ENCODE results near the gene MROH9.

MROH9 gene

DNA sequence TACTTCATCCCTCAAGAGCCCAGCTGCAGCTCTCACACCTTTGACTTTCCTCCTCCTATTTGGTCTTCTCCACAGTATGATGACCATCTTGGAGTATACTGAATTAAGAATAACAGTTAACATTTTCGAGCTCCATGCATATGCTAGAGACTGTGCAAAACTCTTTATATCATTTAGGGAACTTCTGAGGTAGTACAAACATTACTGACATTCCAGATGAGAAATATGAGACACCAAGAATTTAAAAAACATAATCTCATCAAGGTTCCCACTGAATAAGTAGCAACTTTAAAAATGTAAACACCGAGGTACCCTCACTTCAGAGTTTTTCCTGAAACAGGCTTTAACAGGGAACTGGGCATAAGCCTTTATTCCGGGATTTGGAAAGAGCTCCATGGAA is 178.0 kb downstream of the MROH9 start:
- Histone ChIP-seq H3K9me2 (replicated peaks; ENCODE audit: insufficient read depth, low read length) (no peaks in the 10 kb centered on the region), H3K79me2 (ENCODE audit: insufficient read depth, low read length) (no peaks in the 10 kb centered on the region), H2AFZ (ENCODE audit: low read depth, low read length, severe bottlenecking) (no peak overlapping the region), H3F3A (ENCODE audit: insufficient read depth) (no peaks in the 10 kb centered on the region), H3K27ac (ENCODE audit: low read depth, low read length) (no peak overlapping the region), H3K36me3 (ENCODE audit: low read length) (no peaks in the 10 kb centered on the region), H3K9ac (ENCODE audit: low read length) (no peak overlapping the region), H3K4me3 (ENCODE audit: insufficient read depth, low read length, poor library complexity, severe bottlenecking) (no peak overlapping the region), H3K4me2 (ENCODE audit: low read depth, low read length, poor library complexity, severe bottlenecking) (no peak overlapping the region), H3K9me3 (ENCODE audit: insufficient read depth, low read length) (no peaks in the 10 kb centered on the region), H4K20me1 (ENCODE audit: low read depth, low read length) (no peaks in the 10 kb centered on the region), H3K27me3 (ENCODE audit: low read length) (no peaks in the 10 kb centered on the region)
- TF ChIP-seq EZH2phosphoT487 (conservative IDR thresholded peaks at IDR 0.05; ENCODE audit: low read length) (no peak), CTCF (IDR thresholded peaks at IDR 0.05; ENCODE audit: insufficient read depth, low read length, poor library complexity, severe bottlenecking) (no peak)

Data from SU-DHL-6 (cell line).